Spleen (tissue), 11 donors: Measurements from ENCODE around the gene PACSIN1. TPM values are rescaled to one million over a fixed set of nuclear protein-coding genes. Genes with fewer than 3 reads are reported as not detected.

Experiments
- DNase-seq: peaks from one replicate; pipeline ENCODE4 v3.0.0-alpha.2; 2020
- H3K27ac ChIP-seq, 8 donors: fragments of 200-600 bp; sonication (generic) in 7 of 8; 1 replicate in 4 of 8; 2 replicates in 4 of 8; pipeline versions ENCODE4 v1.5.0 to v1.8.0; 2016 to 2021; ENCODE audit warnings: inconsistent platforms in 4 of 8, mild to moderate bottlenecking in 4 of 8, moderate library complexity in 1 of 8
- H3K27me3 ChIP-seq, 7 donors: fragments of 200-600 bp; sonication (generic) in 6 of 7; replicated peaks in 1 of 7; 1 replicate in 4 of 7; 2 replicates in 3 of 7; pipeline versions ENCODE4 v1.5.0 to v1.8.0; 2016 to 2021; ENCODE audit warnings: inconsistent platforms in 3 of 7, mild to moderate bottlenecking in 1 of 7
- H3K36me3 ChIP-seq, 6 donors: fragments of 200-600 bp; sonication (generic) in 5 of 6; 1 replicate in 4 of 6; 2 replicates in 2 of 6; pipeline versions ENCODE4 v1.5.0 to v1.8.0; 2016 to 2021; ENCODE audit warnings: inconsistent platforms in 2 of 6
- H3K4me1 ChIP-seq, 6 donors: fragments of 200-600 bp; sonication (generic) in 5 of 6; 1 replicate in 3 of 6; 2 replicates in 3 of 6; pipeline versions ENCODE4 v1.5.0 to v1.8.0; 2016 to 2021; ENCODE audit warnings: inconsistent platforms in 3 of 6
- H3K4me3 ChIP-seq, 8 donors: fragments of 200-600 bp; sonication (generic) in 7 of 8; 1 replicate in 4 of 8; 2 replicates in 4 of 8; pipeline versions ENCODE4 v1.5.0 to v1.8.0; 2016 to 2021; ENCODE audit warnings: inconsistent platforms in 4 of 8, mild to moderate bottlenecking in 4 of 8, moderate library complexity in 2 of 8
- H3K9me3 ChIP-seq, 8 donors: fragments of 200-600 bp; sonication (generic) in 7 of 8; 1 replicate in 4 of 8; 2 replicates in 4 of 8; pipeline versions ENCODE4 v1.5.0 to v1.8.0; 2016 to 2021; ENCODE audit warnings: inconsistent platforms in 4 of 8
- CTCF ChIP-seq, 11 experiments: fragments of 200-600 bp in 7 of 11; fragments of 450-650 bp in 4 of 11; sonication (generic) in 4 of 11; IDR thresholded peaks in 8 of 11; conservative IDR thresholded peaks in 3 of 11; 1 replicate in 7 of 11; 2 replicates in 4 of 11; pipeline versions ENCODE4 v1.4.0 to v1.8.0; 2016 to 2021; ENCODE audit warnings: antibody characterized with exemption in 11 of 11, inconsistent platforms in 4 of 11, mild to moderate bottlenecking in 1 of 11
- POLR2A ChIP-seq, 3 donors: fragments of 450-650 bp; IDR thresholded peaks; one replicate each; pipeline ENCODE4 v1.5.1; 2017; ENCODE audit warnings: antibody characterized with exemption in 3 of 3, mild to moderate bottlenecking in 1 of 3
- POLR2AphosphoS5 ChIP-seq, 3 donors: sonication (generic); formaldehyde crosslinking; IDR thresholded peaks; one replicate each; pipeline ENCODE4 v1.5.1; 2017; ENCODE audit warnings: antibody characterized with exemption in 3 of 3
- WGBS, 5 donors: extraction: QIAGEN DNeasy Blood & Tissue Kit in 3 of 5; methylation state at CpG; one replicate each; pipeline versions ENCODE4 v1.1.5 to v1.1.7; 2013 to 2018; 5-methylcytosine and 5-hydroxymethylcytosine counted together
- intact Hi-C: fragments of 100-400 bp; cut with DNase I; formaldehyde crosslinking; loops from one replicate; pipeline ENCODE4 v1.15.0; 2023; ENCODE audit warnings: low total_unique reads
- polyA plus RNA-seq, 3 donors: library from polyadenylated mRNA; stranded (reverse); fragments of 200-250 nt; gene quantifications; one replicate each; pipeline ENCODE4 v1.2.1, GENCODE V29; 2013
- total RNA-seq, 7 donors: library from RNA; depleted of rRNA in 3 of 7; stranded (reverse); fragments of >200 nt in 3 of 7; fragmentation: NEBNext Ultra II Directional in 4 of 7; extraction: Animal tissue kit (Norgen Biotek cat#: 25700) in 4 of 7; gene quantifications; one replicate each; pipeline versions ENCODE4 v1.1.0 to v1.2.1, GENCODE V29; 2016 to 2021
- donor health status: healthy with polysubstance abuse.
- donor health status: DM: no; HTN: no; CAD: no; lungs with moderate emphysema.
- donor health status: DM: no; HTN: no; CAD: no.
- donor health status: Bipolar disorder and iron deficiency.
- donor health status: healthy.
- donor health status: DM: no; HTN: no; CAD: no.
- donor health status: DM: yes; HTN: yes; CAD: no.

PACSIN1 gene
- total and polyA plus RNA-seq, 10 donors, result 0.66 to 2.8 (median 1.3) TPM

GRCh38 chr6:34540841-34541240 lies 75.0 kb downstream of the PACSIN1 start:
- WGBS, 5 donors, result 80 to 100% (median 95%) methylated on average over 1 to 8 of the region's 8 CpGs
- intact Hi-C loops, result no loop called here
- H3K27ac ChIP-seq, result no peak overlapping the region
- H3K36me3 ChIP-seq, result no peaks in the 10 kb centered on the region
- no peaks in the 10 kb centered on the region for H3K27me3 ChIP-seq
- peaks cover 0 to under 1% (median 0%) of the 10 kb centered on the region in 6 donors for H3K4me1 ChIP-seq
- no peak for TF ChIP-seq CTCF (IDR thresholded peaks at IDR 0.05 in 8 of 11, conservative IDR thresholded peaks at IDR 0.05 in 3 of 11)
- TF ChIP-seq POLR2AphosphoS5 (IDR thresholded peaks at IDR 0.05), result no peak
- no peak for TF ChIP-seq POLR2A (IDR thresholded peaks at IDR 0.05)
- no peak for DNase-seq
- H3K9me3 ChIP-seq, result no peaks in the 10 kb centered on the region
- H3K4me3 ChIP-seq, result no peak overlapping the region

- H3K4me1 ChIP-seq, result peaks cover 0 to 17% (median 0%) of the 10 kb centered on the region in 6 donors
- TF ChIP-seq POLR2AphosphoS5 (IDR thresholded peaks at IDR 0.05) (no peak), POLR2A (IDR thresholded peaks at IDR 0.05) (no peak)
- DNase-seq, result no peak
- no peak overlapping the region for H3K4me3 ChIP-seq
- H3K27me3 ChIP-seq, result no peaks in the 10 kb centered on the region
- H3K9me3 ChIP-seq, result no peaks in the 10 kb centered on the region
- intact Hi-C loops, result no loop called here
- H3K27ac ChIP-seq, result no peak overlapping the region
- WGBS, 5 donors, result 66 to 79% (median 68%) methylated on average over 5 of the region's 5 CpGs
- H3K36me3 ChIP-seq, result no peaks in the 10 kb centered on the region
Observed at GRCh38 chr6:34543421-34543820, 77.5 kb downstream of the PACSIN1 start.

GRCh38 chr6:34544052-34544604 lies 78.3 kb downstream of the PACSIN1 start:
- Histone ChIP-seq H3K9me3 (no peaks in the 10 kb centered on the region), H3K27ac (no peak overlapping the region), H3K4me3 (no peak overlapping the region), H3K27me3 (no peaks in the 10 kb centered on the region), H3K4me1 (peaks cover 0 to 17% (median 0%) of the 10 kb centered on the region in 6 donors), H3K36me3 (no peaks in the 10 kb centered on the region)
- DNase-seq, result no peak
- 90 to 95% (median 95%) methylated on average over 3 to 27 of the region's 27 CpGs for WGBS, 5 donors
- TF ChIP-seq CTCF (IDR thresholded peaks at IDR 0.05 in 8 of 11, conservative IDR thresholded peaks at IDR 0.05 in 3 of 11) (no peak), POLR2AphosphoS5 (IDR thresholded peaks at IDR 0.05) (no peak), POLR2A (IDR thresholded peaks at IDR 0.05) (no peak)
- intact Hi-C loops, result no loop called here

GRCh38 chr6:34544776-34545471 lies 79.0 kb downstream of the PACSIN1 start:
- no peak for DNase-seq
- Histone ChIP-seq H3K36me3 (no peaks in the 10 kb centered on the region), H3K4me3 (no peak overlapping the region), H3K4me1 (peaks cover 0 to 17% (median 0%) of the 10 kb centered on the region in 6 donors), H3K27ac (no peak overlapping the region), H3K27me3 (no peaks in the 10 kb centered on the region), H3K9me3 (no peaks in the 10 kb centered on the region)
- intact Hi-C loops, result no loop called here
- TF ChIP-seq POLR2AphosphoS5 (IDR thresholded peaks at IDR 0.05) (no peak), POLR2A (IDR thresholded peaks at IDR 0.05) (no peak), CTCF (IDR thresholded peaks at IDR 0.05 in 8 of 11, conservative IDR thresholded peaks at IDR 0.05 in 3 of 11) (no peak)
- 84 to 92% (median 91%) methylated on average over 12 to 13 of the region's 13 CpGs for WGBS, 5 donors
